ENCODE data around the gene PDE1C. TPM values are rescaled to one million over a fixed set of nuclear protein-coding genes. Genes with fewer than 3 reads are reported as not detected.

The PDE1C gene
- total and polyA plus RNA-seq, 2 experiments from 2014 or later = 23.5 to 33.8 TPM

GRCh38 chr7:31971049-31971667, 99.0 kb downstream of the PDE1C start:
- Histone ChIP-seq H3K9me3 (ENCODE audit: low read depth) (no peaks in the 10 kb centered on the region), H3K4me1 (ENCODE audit: insufficient read depth) (peaks cover 6% of the 10 kb centered on the region; the same call in 1 of the 2 replicates), H2AFZ (no peak overlapping the region), H3K27ac (no peak overlapping the region), H3K9me2 (ENCODE audit: insufficient read depth) (no peaks in the 10 kb centered on the region), H3K9ac (no peak overlapping the region), H3K79me2 (ENCODE audit: insufficient read depth) (peaks cover 12% of the 10 kb centered on the region; the same call in 1 of the 2 replicates), H3F3A (ENCODE audit: insufficient read depth) (0 out of 2 replicates have a peak, but pooled peaks cover 3% of the 10 kb centered on the region), H4K20me1 (ENCODE audit: insufficient read depth) (no peaks in the 10 kb centered on the region), H3K4me3 (no peak overlapping the region), H3K4me2 (ENCODE audit: unreplicated experiment) (no peak overlapping the region), H3K27me3 (replicated peaks; ENCODE audit: insufficient read depth) (no peaks in the 10 kb centered on the region), H3K36me3 (ENCODE audit: low read depth) (no peaks in the 10 kb centered on the region)
- WGBS, 2 experiments (ENCODE audit: low coverage in 1 of 2, low lambda C conversion rate in 2 of 2, missing lambda C conversion rate in 2 of 2) = 54 to 59% methylated on average over 7 of the region's 7 CpGs
- in situ Hi-C loops (cut with MboI) = no loop called here
- no peak for TF ChIP-seq EZH2 (IDR thresholded peaks at IDR 0.05; ENCODE audit: insufficient read depth, poor library complexity, severe bottlenecking)
- no peak for TF ChIP-seq EZH2phosphoT487 (IDR thresholded peaks at IDR 0.05; ENCODE audit: insufficient read depth, low read depth)
- no peak for DNase-seq

GRCh38 chr7:31970501-31970900, 99.7 kb downstream of the PDE1C start:
- Histone ChIP-seq H2AFZ (no peak overlapping the region), H3K27ac (no peak overlapping the region), H3K9me2 (ENCODE audit: insufficient read depth) (no peaks in the 10 kb centered on the region), H3K4me2 (ENCODE audit: unreplicated experiment) (no peak overlapping the region), H3K27me3 (replicated peaks; ENCODE audit: insufficient read depth) (no peaks in the 10 kb centered on the region), H3K36me3 (ENCODE audit: low read depth) (no peaks in the 10 kb centered on the region), H3K9ac (no peak overlapping the region), H3K4me3 (no peak overlapping the region), H3K4me1 (ENCODE audit: insufficient read depth) (no peaks in the 10 kb centered on the region), H3K9me3 (ENCODE audit: low read depth) (no peaks in the 10 kb centered on the region), H3F3A (ENCODE audit: insufficient read depth) (0 out of 2 replicates have a peak, but pooled peaks cover 3% of the 10 kb centered on the region), H3K79me2 (ENCODE audit: insufficient read depth) (peaks cover 12% of the 10 kb centered on the region; the same call in 1 of the 2 replicates), H4K20me1 (ENCODE audit: insufficient read depth) (no peaks in the 10 kb centered on the region)
- no peak for DNase-seq
- TF ChIP-seq EZH2phosphoT487 (IDR thresholded peaks at IDR 0.05; ENCODE audit: insufficient read depth, low read depth) (no peak), EZH2 (IDR thresholded peaks at IDR 0.05; ENCODE audit: insufficient read depth, poor library complexity, severe bottlenecking) (no peak)
- in situ Hi-C loops (cut with MboI) = no loop called here

GRCh38 chr7:31963569-31964175, 106.5 kb downstream of the PDE1C start:
- no peak overlapping the region for H3K27ac ChIP-seq
- WGBS, 2 experiments (ENCODE audit: low coverage in 1 of 2, low lambda C conversion rate in 2 of 2, missing lambda C conversion rate in 2 of 2) = 60 to 64% methylated on average over 8 of the region's 8 CpGs

GRCh38 chr7:31962246-31962645, 108.0 kb downstream of the PDE1C start:
- H3K4me2 ChIP-seq (ENCODE audit: unreplicated experiment) = no peak overlapping the region
- H3K79me2 ChIP-seq (ENCODE audit: insufficient read depth) = peaks cover 36% of the 10 kb centered on the region
- no peak for DNase-seq
- TF ChIP-seq EZH2 (IDR thresholded peaks at IDR 0.05; ENCODE audit: insufficient read depth, poor library complexity, severe bottlenecking) (no peak), EZH2phosphoT487 (IDR thresholded peaks at IDR 0.05; ENCODE audit: insufficient read depth, low read depth) (no peak)
- in situ Hi-C loops (cut with MboI) = no loop called here
- no peaks in the 10 kb centered on the region for H3K9me2 ChIP-seq (ENCODE audit: insufficient read depth)
- H3K4me3 ChIP-seq = no peak overlapping the region
- H3K36me3 ChIP-seq (ENCODE audit: low read depth) = no peaks in the 10 kb centered on the region
- H4K20me1 ChIP-seq (ENCODE audit: insufficient read depth) = no peaks in the 10 kb centered on the region
- peaks cover 15% of the 10 kb centered on the region for H3K4me1 ChIP-seq (ENCODE audit: insufficient read depth)
- no peak overlapping the region for H3K27ac ChIP-seq
- H3K27me3 ChIP-seq (replicated peaks; ENCODE audit: insufficient read depth) = no peaks in the 10 kb centered on the region
- no peak overlapping the region for H3K9ac ChIP-seq
- no peak overlapping the region for H2AFZ ChIP-seq
- H3K9me3 ChIP-seq (ENCODE audit: low read depth) = no peaks in the 10 kb centered on the region
- peaks cover 9% of the 10 kb centered on the region; the same call in 1 of the 2 replicates for H3F3A ChIP-seq (ENCODE audit: insufficient read depth)

More at GRCh38 chr7:31963569-31964175, 106.5 kb downstream of the PDE1C start:
- H3F3A ChIP-seq (ENCODE audit: insufficient read depth) = no peaks in the 10 kb centered on the region
- peaks cover 39% of the 10 kb centered on the region for H3K79me2 ChIP-seq (ENCODE audit: insufficient read depth)
- TF ChIP-seq EZH2phosphoT487 (IDR thresholded peaks at IDR 0.05; ENCODE audit: insufficient read depth, low read depth) (no peak), EZH2 (IDR thresholded peaks at IDR 0.05; ENCODE audit: insufficient read depth, poor library complexity, severe bottlenecking) (no peak)
- H3K36me3 ChIP-seq (ENCODE audit: low read depth) = no peaks in the 10 kb centered on the region
- H3K4me1 ChIP-seq (ENCODE audit: insufficient read depth) = peaks cover 2% of the 10 kb centered on the region; the same call in 1 of the 2 replicates
- no peak overlapping the region for H3K9ac ChIP-seq
- H3K9me3 ChIP-seq (ENCODE audit: low read depth) = no peaks in the 10 kb centered on the region
- no peaks in the 10 kb centered on the region for H3K9me2 ChIP-seq (ENCODE audit: insufficient read depth)
- in situ Hi-C loops (cut with MboI) = no loop called here
- no peaks in the 10 kb centered on the region for H3K27me3 ChIP-seq (replicated peaks; ENCODE audit: insufficient read depth)
- H4K20me1 ChIP-seq (ENCODE audit: insufficient read depth) = no peaks in the 10 kb centered on the region
- no peak overlapping the region for H3K4me3 ChIP-seq
- H3K4me2 ChIP-seq (ENCODE audit: unreplicated experiment) = no peak overlapping the region
- no peak for DNase-seq
- H2AFZ ChIP-seq = no peak overlapping the region

Measured in GM23248 (cell line).